Activated B cell treated with CpG ODN at 0.5 μM for 24 hours (primary cell): ENCODE data around the gene TAOK1. TPM values are rescaled to one million over a fixed set of nuclear protein-coding genes. Genes with fewer than 3 reads are reported as not detected.

Experiments used
- ATAC-seq: fragments of 200-7000 bp; cut with Tn5 transposase; one replicate; pipeline ENCODE4 v1.10.0; 2021; ENCODE audit warnings: low read depth, mild to moderate bottlenecking, moderate library complexity
- CTCF ChIA-PET: fragments of 350-600 bp; sonication (Branson Sonifier 250); formaldehyde crosslinking; loops from one replicate; lab custom pipeline; 2021; ENCODE audit warnings: antibody characterized with exemption; lab: Charles Lee
- POLR2A ChIA-PET: fragments of 350-600 bp; sonication (Branson Sonifier 250); formaldehyde crosslinking; loops from one replicate; lab custom pipeline; 2021; ENCODE audit warnings: antibody characterized with exemption; lab: Charles Lee
- DNase-seq: peaks from one replicate; pipeline ENCODE4 v3.0.0; 2022
- H3K27ac Mint-ChIP-seq: one replicate; pipeline ENCODE4 v1.8.0; 2020; ENCODE audit warnings: mixed read lengths
- H3K27me3 Mint-ChIP-seq: one replicate; pipeline ENCODE4 v1.8.0; 2021; ENCODE audit warnings: mixed read lengths
- H3K36me3 Mint-ChIP-seq: one replicate; pipeline ENCODE4 v1.8.0; 2021; ENCODE audit warnings: low read depth, mixed read lengths
- H3K4me1 Mint-ChIP-seq: one replicate; pipeline ENCODE4 v1.8.0; 2021; ENCODE audit warnings: mixed read lengths
- H3K4me3 Mint-ChIP-seq: one replicate; pipeline ENCODE4 v1.8.0; 2020; ENCODE audit warnings: mild to moderate bottlenecking, mixed read lengths
- H3K9me3 Mint-ChIP-seq: one replicate; pipeline ENCODE4 v1.8.0; 2020; ENCODE audit warnings: mixed read lengths
- CTCF ChIP-seq: fragments of 200-600 bp; IDR thresholded peaks from one replicate; pipeline ENCODE4 v1.8.0; 2022; ENCODE audit warnings: antibody characterized with exemption, mild to moderate bottlenecking
- intact Hi-C: fragments of 100-400 bp; cut with micrococcal nuclease; formaldehyde crosslinking; loops from one replicate; pipeline ENCODE4 v1.15.1; 2024
- total RNA-seq: library from RNA; stranded (reverse); gene quantifications from 2 replicates; pipeline ENCODE4 v1.2.3, GENCODE V29; 2022

Gene TAOK1
- total RNA-seq, 1 donor from 2014 or later, result 55.5 TPM

- H3K9me3 Mint-ChIP-seq, result no peaks in the 10 kb centered on the region
- peaks cover 44% of the 10 kb centered on the region for H3K4me1 Mint-ChIP-seq
- H3K27me3 Mint-ChIP-seq, result no peaks in the 10 kb centered on the region
- H3K27ac Mint-ChIP-seq, result no peak overlapping the region
- no peak for TF ChIP-seq CTCF
- ChIA-PET POLR2A (interaction anchor here (5.1 kb wide), 1 partner anchor 9 kb away, joined by 32 read pairs; the partner anchor contains the start of gene ANKRD13B), CTCF (interaction anchor here (1.8 to 9.0 kb wide), 2 partner anchors 10 to 16 kb away, joined by 5 to 70 read pairs; partner anchors contain the start of genes ABHD15 and ANKRD13B)
- peaks cover 30% of the 10 kb centered on the region for H3K36me3 Mint-ChIP-seq
- DNase-seq (no peak), ATAC-seq (no peak)
- intact Hi-C loops, result no loop called here
- H3K4me3 Mint-ChIP-seq, result no peak overlapping the region
Measured at GRCh38 chr17:29582772-29583171, 192.6 kb downstream of the TAOK1 start.

GRCh38 chr17:29583324-29584248 is 193.4 kb downstream of the TAOK1 start:
- ChIA-PET CTCF (interaction anchor here (1.7 to 1.8 kb wide), 2 partner anchors 9 to 17 kb away, joined by 4 to 5 read pairs; partner anchors contain the start of genes ABHD15 and ANKRD13B), POLR2A (interaction anchor here (1.1 kb wide), 1 partner anchor 34 kb away, joined by 4 read pairs; no protein-coding TSS in a partner anchor)
- peaks cover 25% of the 10 kb centered on the region for H3K36me3 Mint-ChIP-seq
- no peak for TF ChIP-seq CTCF
- no peak for ATAC-seq
- no peak overlapping the region for H3K4me3 Mint-ChIP-seq
- no peaks in the 10 kb centered on the region for H3K9me3 Mint-ChIP-seq
- intact Hi-C loops, result no loop called here
- DNase-seq, result no peak
- peak overlapping the region; percentile 71 for H3K27ac Mint-ChIP-seq
- H3K27me3 Mint-ChIP-seq, result no peaks in the 10 kb centered on the region
- H3K4me1 Mint-ChIP-seq, result peaks cover 52% of the 10 kb centered on the region

- no peak for DNase-seq
- Mint-ChIP-seq H3K9me3 (no peaks in the 10 kb centered on the region), H3K4me3 (peak overlapping the region; percentile 44), H3K4me1 (peaks cover 53% of the 10 kb centered on the region), H3K27me3 (no peaks in the 10 kb centered on the region), H3K36me3 (peaks cover 17% of the 10 kb centered on the region), H3K27ac (peak overlapping the region; percentile 71)
- intact Hi-C loops, result loop anchor here (5.0 kb wide), 1 partner anchor 1238 kb away; the partner anchor contains the start of gene CRLF3
- TF ChIP-seq CTCF, result no peak
- ChIA-PET POLR2A (interaction anchor here (0.7 to 1.1 kb wide), 3 partner anchors 16 to 33 kb away, joined by 3 to 4 read pairs (median 3); partner anchors contain the start of gene TP53I13), CTCF (interaction anchor here (0.7 to 3.0 kb wide), 4 partner anchors 8 to 33 kb away, joined by 4 to 12 read pairs (median 5); partner anchors contain the start of genes ABHD15 and ANKRD13B)
- no peak for ATAC-seq
Measured at GRCh38 chr17:29584452-29585079, 194.4 kb downstream of the TAOK1 start.

GRCh38 chr17:29585080-29585751 is 195.1 kb downstream of the TAOK1 start:
- TF ChIP-seq CTCF, result no peak
- intact Hi-C loops, result loop anchor here (5.0 kb wide), 1 partner anchor 1237 kb away; the partner anchor contains the start of gene CRLF3
- ATAC-seq (no peak), DNase-seq (no peak)
- no peaks in the 10 kb centered on the region for H3K27me3 Mint-ChIP-seq
- H3K4me3 Mint-ChIP-seq, result no peak overlapping the region
- peak overlapping the region; percentile 71 for H3K27ac Mint-ChIP-seq
- peaks cover 57% of the 10 kb centered on the region for H3K4me1 Mint-ChIP-seq
- POLR2A ChIA-PET, result interaction anchor here (0.5 to 0.7 kb wide), 2 partner anchors 17 to 161 kb away, joined by 3 to 12 read pairs; partner anchors contain the start of gene TP53I13
- no peaks in the 10 kb centered on the region for H3K9me3 Mint-ChIP-seq
- CTCF ChIA-PET, result interaction anchor here (0.7 to 3.0 kb wide), 2 partner anchors 23 to 32 kb away, joined by 5 to 12 read pairs; no protein-coding TSS in a partner anchor
- peaks cover 15% of the 10 kb centered on the region for H3K36me3 Mint-ChIP-seq
